Forelimb muscle (tissue), 1 donor: ENCODE measurements around the gene AOAH. TPM values are rescaled to one million over a fixed set of nuclear protein-coding genes. Genes with fewer than 3 reads are reported as not detected.

ENCODE experiments used
- DNase-seq: peaks from one replicate; pipeline ENCODE4 v3.0.0-alpha.2; 2013; ENCODE audit warnings: low read depth
- polyA plus RNA-seq: library from polyadenylated mRNA; unstranded; fragments of 120-200 nt; gene quantifications from one replicate; pipeline ENCODE4 v1.2.1, GENCODE V29; 2013; ENCODE audit not compliant: insufficient read length

Gene AOAH
- polyA plus RNA-seq, 1 donor: 2.5 TPM

- DNase-seq: no peak
Measured at GRCh38 chr7:36601601-36602000, 122.7 kb downstream of the AOAH start.

DNA sequence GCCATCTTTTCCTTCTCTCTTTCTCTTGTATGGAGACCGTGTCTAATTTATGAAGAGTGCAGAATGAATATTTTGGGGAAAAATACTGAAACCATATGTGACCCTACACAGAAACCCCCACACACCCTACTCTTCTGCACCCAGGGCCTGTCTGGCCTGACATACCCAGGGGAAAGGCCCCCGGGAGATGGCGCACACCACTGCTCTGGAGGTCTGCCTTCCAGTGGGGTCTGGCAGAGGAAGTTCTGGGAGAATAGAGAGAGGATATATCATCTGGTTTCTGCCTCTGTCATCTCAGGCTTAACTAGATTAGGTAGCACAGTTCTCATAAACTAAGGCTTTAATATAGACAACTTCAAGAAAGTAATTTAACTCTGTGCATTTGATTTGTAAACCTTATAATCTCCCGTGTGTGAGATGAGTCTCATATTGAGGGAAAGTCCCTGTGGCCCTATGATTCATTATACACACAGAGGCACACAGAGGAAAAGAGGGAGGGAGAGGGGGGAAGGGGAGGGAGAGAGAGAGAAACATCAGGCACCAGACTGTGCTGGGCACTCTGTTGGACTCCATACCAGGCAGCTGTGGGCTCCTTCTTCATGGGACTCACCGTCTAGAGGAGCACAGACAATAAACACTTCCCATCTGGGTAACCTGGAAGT is 123.3 kb downstream of the AOAH start:
- DNase-seq: no peak

- no peak for DNase-seq
Measured at GRCh38 chr7:36600314-36600682, 124.0 kb downstream of the AOAH start.

DNA sequence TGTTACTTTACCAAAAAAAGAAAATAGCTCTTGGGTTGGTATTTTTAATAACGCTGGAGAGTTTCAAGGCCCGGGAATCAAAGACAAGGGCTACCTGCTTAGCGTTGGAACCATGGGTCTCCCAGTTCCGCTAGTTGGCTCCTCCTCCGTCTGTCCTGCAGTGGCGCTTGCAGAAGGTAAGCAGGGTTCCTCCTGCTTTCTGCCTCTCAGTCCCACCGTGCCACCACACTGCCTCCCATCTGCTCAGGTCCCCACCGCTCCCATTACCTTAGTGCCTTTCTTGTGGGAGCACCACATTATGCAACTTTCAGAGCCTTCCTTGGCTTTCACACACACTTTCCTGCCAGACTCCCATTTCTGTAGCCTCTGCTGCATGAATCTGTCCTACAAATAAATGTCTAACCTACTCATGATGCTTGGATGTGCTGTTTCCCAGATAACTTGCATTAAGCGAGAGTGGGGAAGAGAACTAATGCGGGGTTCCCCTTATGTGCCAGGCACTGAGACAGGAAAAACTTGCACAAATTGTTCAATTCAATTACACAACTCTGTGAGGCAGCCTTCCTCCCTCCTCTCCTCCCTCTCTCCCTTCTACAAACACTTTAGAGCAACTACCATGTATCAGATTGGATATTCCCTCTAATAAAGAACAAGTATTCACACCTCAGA is 124.5 kb downstream of the AOAH start:
- DNase-seq: no peak

GRCh38 chr7:36598054-36598674 is 126.1 kb downstream of the AOAH start:
- no peak for DNase-seq

- no peak for DNase-seq
Measured at GRCh38 chr7:36597090-36597773, 127.1 kb downstream of the AOAH start.

GRCh38 chr7:36594445-36594844 is 129.8 kb downstream of the AOAH start:
- no peak for DNase-seq

GRCh38 chr7:36591636-36592035 is 132.7 kb downstream of the AOAH start:
- DNase-seq: no peak

- DNase-seq: no peak
Measured at GRCh38 chr7:36589391-36589790, 134.9 kb downstream of the AOAH start.

- DNase-seq: no peak
Measured at GRCh38 chr7:36583318-36583717, 141.0 kb downstream of the AOAH start.

DNA sequence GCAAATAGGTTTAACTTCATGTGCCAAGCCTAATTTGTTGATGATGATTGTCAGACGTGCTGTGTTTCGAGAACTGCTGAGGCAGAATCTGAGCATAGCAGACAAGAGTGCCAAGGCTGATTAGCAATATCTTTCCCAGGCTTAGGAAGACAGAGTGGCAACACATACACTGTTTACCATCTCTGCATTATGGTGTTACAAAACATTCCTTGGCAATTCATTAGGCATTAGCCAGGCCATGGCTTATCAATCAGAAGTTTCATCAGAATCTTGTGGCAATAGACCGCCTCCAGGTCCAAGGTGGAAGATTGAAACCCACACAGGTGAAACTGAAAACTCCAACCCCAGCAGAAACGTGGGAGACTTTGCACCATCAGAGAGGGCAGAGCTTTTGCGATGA is 148.5 kb downstream of the AOAH start:
- DNase-seq: no peak

DNA sequence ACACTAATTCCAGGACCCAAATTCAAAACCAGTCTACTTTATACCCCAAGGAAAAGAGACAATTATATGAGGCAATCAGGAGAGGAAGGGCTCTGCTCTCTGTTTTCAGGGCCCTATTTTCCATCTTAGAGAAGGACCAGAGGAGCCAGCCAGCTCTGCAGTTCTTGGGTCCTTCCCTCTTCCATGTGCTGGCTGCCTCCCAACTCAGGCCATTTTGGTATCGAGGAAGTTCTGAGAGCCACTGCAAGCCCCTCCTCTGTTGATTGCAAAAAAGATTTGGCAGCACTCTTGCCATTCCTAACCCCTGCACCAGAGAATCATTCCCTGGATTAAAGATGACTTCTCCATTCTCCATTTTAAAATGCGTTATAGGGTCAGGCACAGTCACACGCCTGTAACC is 151.2 kb downstream of the AOAH start:
- no peak for DNase-seq

DNA sequence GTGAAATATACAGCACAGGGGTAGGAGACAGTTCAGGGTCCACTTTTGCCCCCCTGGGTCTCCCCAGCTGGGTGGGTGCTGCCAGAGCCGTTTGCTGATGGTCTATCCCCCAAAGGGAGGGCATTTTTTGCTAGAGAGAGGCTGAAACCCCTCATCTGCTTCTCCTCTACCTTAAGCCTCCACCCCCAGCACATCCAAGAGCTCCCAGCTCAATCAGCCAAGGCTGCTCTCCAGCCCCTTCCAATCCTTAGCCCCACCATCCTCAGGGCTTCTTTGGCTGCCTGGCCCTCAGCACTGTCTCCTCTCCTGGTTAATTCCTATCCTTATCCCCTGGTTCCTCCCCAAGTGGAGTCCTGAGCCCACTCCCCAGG is 153.1 kb downstream of the AOAH start:
- no peak for DNase-seq

GRCh38 chr7:36570528-36571189 is 153.6 kb downstream of the AOAH start:
- no peak for DNase-seq

DNA sequence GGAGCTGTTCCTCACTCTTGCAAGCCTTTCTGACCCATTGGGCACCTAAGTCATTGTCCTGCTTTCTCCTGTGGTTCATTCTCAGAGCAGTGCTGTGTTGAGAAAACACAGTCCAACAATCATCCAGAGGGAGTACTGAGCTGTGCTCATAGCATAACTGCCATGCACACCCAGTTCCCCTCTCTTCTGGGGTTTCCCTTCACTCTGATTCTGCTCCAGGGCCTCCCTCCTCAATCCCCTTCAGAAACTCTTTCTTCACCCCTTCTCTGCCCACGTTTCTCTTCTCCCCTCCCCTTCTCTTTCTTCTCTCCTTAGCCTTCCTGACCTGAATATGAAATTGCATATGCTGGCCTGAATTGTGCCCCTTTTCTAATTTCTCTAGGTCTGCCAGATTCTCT is 155.8 kb downstream of the AOAH start:
- no peak for DNase-seq

DNA sequence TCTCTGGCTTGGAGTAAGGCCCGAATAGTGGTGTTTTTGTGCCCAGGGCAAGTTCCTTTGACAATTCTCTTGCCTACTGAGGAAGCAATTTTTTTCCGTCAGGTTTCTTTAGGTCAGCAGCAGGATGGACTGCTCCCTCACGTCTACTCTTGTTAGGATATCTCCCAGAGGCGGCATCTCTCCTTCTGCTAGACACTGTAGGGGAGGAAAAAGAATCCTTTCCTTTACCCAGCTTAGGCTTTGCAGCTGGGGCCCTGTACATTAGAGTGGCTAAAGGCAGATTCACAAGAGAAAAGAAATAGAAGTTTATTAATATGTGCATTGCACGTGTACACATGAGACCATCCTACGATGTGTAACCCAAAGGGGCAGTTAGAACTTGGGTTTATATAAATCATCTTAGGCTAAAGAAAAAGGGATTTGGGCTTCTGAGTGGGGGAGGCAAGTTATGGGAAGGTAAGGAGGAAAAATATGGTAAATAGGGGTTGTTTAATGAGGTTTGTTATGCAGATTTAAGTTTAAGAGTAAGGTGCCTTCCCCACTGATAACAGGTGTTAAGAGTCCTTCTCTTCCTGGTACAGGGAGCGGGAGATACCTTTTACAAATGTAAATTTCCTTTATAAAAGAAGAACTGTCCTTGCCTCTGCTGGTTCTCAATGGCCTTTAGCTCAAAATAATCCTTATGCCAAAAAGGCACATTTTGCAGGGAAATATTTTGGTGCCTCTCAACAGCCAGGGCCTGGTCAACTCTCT is 156.4 kb downstream of the AOAH start:
- DNase-seq: no peak

DNA sequence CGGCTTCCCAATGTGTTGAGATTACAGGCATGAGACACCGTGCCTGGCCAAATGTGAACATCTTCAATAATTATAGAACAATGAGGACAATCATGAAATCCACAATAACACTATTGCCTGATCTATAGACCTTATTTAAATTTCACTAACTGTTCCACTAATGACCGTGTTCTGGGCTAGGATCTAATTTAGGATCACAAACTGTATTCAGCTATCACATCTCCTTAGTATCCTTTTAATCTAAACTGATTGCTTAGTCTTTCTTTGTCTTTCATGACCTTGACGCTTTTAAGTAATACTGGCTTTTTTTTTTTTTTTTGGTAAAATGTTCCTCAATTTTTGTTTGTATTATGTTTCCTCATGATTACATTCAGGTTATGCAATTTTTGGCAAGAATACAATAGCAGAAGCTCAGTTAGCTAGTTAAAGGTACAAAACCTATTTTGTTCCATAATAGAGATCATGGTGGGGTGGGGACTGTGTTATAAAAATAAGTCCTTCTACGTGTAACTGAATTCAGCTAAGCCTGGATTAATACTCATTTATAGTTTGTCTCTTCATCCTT is 158.4 kb downstream of the AOAH start:
- DNase-seq: no peak

GRCh38 chr7:36564489-36564888 is 159.8 kb downstream of the AOAH start:
- DNase-seq: no peak

GRCh38 chr7:36563706-36564327 is 160.5 kb downstream of the AOAH start:
- DNase-seq: no peak

- DNase-seq: no peak
Measured at GRCh38 chr7:36562121-36562520, 162.2 kb downstream of the AOAH start.

DNA sequence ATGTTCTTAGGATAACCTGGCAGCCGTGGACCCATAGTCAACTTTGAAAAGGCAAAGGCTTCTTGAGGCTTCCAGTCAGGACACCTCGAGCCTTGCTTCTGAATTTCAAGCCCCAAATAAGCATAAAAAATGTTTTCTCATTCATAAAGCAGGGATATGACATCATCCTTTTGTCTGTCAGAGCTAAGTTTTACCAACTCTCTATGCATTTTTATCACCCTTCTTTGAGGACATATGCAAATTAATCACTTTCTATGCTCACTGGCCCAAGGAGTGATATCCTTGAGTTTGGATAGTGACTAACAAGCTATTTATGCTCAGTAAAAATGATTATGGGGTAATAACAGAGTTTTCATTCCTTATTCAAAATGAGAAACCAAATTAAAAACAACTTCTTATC is 175.3 kb downstream of the AOAH start:
- DNase-seq: no peak
